GM19193 (cell line): Measurements from ENCODE around the gene KASH5.

Source experiments
- POLR2A ChIP-seq: IDR thresholded peaks from 4 replicates; pipeline ENCODE4 v1.6.1; 2011; ENCODE audit not compliant: insufficient read depth, insufficient read length; ENCODE audit errors: extremely low read depth

The KASH5 gene

DNA sequence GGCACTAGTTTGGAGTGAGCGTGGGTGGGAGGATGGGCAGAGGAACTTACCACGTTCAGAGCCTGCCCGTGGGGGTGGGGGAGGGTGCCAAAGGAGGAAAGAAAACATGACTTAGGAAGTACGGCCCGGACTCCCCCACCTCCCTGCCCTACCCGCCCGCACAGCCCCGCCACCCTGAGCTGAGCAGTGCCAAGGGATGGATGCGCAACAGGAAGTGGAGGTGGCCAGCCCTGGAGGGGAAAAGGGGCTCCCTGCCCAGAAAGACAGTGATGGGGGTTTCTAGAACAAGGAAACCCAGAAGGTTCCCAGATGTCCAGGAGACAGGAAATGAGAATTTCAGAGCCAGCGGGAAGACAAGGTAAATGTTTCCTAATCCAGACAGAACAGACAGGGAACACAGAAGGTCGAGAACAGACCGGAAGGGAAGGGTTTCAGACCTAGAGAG lies 32.1 kb upstream of the KASH5 start:
- TF ChIP-seq POLR2A: no peak

GRCh38 chr19:49356382-49356781 lies 31.7 kb upstream of the KASH5 start:
- TF ChIP-seq POLR2A: no peak

DNA sequence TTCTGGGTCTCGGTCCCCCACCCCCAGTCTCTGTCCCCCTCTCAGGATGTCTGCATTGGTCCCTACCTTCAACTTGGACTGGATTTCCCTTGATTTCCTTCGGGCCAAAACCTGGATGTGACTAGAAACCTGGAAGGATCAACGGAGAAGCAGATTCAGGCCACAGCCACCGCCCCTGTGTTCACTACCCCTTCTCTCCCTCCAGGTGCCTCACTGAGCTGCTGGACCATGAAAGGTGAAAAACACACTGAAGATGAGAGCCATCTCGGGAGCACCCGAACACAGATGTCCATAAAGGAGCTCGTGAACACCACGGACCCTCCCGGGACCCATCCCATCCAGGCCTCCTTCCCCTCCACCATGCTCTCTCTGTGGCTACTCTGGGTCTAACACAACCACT lies 30.9 kb upstream of the KASH5 start:
- TF ChIP-seq POLR2A: no peak

DNA sequence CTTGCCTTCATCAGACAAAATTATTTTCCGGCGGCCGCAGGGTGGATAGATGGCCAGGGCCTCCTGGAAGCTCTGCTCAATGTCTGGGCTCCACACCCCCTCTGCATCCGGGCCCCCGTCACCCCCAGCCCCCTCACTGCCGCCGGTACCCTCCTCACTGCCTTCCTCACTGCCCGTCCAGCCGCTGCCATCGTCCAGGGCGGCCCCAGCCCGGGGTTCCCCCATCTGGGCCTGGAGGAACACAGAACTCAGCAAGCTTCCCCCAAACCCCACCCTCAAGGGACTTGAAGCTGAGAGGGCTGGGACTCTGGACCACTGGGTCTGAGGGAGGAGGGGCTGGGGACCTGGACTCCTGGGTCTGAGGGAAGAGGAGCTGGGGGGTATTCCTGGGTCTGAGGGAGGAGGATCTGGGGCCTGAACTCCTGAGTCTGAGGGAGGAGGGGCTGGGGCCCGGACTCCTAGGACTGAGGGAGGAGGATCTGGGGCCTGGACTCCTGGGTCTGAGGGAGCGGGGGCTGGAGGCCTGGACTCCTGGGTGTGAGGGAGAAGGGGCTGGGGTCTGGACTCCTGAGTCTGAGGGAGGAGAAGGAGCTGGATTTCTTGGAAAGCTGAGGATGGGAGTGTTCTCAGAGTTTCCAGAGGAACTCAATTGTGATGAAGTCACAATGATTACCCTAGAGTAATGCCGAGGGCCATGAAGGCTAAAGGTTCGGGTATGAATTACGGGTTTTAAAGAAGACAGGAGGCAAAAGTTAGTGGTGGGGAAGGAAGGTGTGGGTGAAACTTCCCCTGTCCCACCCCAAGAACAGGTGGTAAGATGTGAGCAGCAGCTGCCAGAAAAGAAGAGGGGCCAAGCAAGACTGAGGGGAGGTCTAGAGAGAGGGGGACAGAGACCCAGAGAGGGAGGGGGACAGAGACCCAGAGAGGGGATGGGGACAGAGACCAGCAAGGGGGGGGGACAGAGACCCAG lies 27.9 kb upstream of the KASH5 start:
- no peak for TF ChIP-seq POLR2A

GRCh38 chr19:49361438-49362047 lies 26.5 kb upstream of the KASH5 start:
- no peak for TF ChIP-seq POLR2A

- no peak for TF ChIP-seq POLR2A
Observed at GRCh38 chr19:49362048-49362928, 25.8 kb upstream of the KASH5 start, which contains the start of gene TEAD2. Gene TEAD2 (minus strand): TSS chr19:49362416. CDS start chr19:49360075, 2,341 bp downstream.

GRCh38 chr19:49362929-49363267 lies 25.2 kb upstream of the KASH5 start:
- TF ChIP-seq POLR2A: no peak

- TF ChIP-seq POLR2A: no peak
Observed at GRCh38 chr19:49363268-49364082, 24.6 kb upstream of the KASH5 start, which contains the start of gene DKKL1. Gene DKKL1 (plus strand): TSS chr19:49363877. CDS start chr19:49363999, 122 bp downstream.

DNA sequence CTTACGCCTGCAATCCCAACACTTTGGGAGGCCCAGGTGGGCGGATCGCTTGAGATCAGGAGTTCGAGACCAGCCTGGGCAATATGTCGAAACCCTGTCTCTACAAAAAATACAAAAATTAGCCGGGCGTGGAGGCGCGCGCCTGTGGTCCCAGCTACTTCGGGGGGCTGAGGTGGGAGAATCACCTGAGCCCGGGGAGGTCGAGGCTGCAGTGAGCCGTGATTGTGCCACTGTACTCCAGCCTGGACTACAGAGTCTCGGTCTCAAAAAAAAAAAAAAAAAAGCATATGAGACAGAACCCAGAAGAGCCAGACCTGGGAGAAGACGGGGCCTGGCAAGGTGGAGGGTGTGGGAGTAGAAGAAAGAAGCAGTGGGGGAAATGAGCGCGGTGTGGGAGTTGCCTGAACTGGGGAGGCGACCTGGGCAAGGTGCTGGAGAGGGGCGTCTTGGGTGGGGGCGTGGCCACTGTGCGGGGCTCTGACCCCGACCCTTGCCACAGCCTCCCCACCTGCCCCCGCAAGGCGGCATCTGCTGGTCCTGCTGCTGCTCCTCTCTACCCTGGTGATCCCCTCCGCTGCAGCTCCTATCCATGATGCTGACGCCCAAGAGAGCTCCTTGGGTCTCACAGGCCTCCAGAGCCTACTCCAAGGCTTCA lies 23.8 kb upstream of the KASH5 start:
- TF ChIP-seq POLR2A: no peak

DNA sequence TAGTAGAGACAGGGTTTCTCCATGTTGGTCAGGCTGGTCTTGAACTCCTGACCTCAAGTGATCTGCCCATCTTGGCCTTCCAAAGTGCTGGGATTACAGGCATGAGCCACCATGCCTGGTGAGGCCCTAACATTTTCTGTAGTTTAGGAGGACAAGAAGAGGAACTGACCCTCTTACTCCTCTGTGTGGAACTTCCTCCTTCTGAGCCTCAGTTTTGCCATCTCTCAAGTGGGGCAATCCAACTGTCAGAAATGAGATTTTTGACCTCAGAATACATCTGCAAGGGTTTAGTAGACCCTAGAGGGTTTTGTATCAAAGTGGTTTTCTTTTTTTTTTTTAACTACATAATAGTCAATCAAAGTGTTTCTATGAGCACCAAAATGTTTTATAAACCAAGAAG lies 21.9 kb upstream of the KASH5 start:
- no peak for TF ChIP-seq POLR2A

DNA sequence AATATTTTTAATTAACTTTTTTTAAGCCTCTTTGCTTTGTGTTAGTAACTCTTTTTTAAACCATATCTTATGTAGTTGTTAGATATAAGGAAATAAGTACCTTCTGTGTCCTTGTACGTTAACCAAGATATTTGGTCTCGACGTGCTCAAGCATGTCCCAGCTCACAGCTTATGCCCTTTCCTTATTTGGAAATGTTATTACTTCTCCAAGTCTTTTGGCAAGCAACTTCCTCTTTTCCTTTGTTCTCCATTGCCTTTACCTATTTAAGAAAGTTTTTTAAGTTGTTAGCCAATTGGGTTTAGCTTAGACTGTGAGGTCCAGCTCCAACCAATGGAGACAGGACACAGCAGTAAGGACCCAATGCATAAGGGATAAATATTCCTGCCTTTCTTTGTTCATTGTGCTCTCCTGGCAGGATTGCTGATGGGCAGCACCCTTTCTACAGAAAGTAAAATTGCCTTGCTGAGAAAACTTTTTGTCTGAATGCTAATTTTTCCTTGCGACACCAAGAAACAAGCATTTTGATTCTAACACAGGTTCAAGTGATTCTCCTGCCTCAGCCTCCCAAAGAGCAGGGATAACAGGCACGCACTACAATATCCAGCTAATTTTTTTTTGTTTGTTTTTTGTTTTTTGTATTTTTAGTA lies 19.2 kb upstream of the KASH5 start:
- no peak for TF ChIP-seq POLR2A

DNA sequence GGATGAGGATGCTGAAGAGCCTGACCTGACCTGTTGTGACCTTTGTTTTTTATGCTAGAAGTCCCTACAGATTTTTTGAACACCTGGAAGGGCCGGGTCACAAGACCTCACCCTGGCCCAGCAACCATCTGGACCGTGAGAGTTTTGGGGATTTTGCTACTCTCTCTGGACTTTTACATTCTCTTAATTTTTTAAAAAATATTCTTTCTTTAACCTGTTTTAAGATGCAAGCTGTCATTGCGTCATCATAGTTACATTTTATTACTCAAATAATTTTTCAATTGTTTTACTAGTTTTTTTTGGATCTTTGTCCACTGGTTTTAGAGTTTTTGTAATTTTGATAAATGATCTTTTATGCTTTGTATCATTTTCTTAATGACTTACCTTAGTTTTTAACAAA lies 16.9 kb upstream of the KASH5 start:
- TF ChIP-seq POLR2A: no peak

DNA sequence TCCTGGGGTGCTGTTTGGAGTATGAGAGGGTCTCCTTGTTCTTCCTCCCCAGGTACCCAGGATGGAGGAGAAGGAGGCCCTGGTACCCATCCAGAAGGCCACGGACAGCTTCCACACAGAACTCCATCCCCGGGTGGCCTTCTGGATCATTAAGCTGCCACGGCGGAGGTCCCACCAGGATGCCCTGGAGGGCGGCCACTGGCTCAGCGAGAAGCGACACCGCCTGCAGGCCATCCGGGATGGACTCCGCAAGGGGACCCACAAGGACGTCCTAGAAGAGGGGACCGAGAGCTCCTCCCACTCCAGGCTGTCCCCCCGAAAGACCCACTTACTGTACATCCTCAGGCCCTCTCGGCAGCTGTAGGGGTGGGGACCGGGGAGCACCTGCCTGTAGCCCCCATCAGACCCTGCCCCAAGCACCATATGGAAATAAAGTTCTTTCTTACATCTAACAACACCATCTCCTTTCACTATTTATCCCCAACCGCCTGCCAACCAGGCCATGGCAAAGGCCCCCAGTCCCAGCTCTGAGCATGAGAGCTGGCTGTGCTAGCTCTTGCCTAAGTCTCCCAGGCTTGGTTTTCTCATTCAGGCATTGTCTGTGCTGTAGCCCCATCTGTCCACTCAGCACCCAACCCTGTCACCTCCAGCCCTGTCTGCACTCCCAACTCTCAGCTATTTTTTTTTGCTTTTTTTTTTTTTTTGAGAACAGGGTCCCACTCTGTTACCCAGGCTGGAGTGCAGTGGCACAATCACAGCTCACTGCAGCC lies 13.2 kb upstream of the KASH5 start:
- TF ChIP-seq POLR2A: no peak

DNA sequence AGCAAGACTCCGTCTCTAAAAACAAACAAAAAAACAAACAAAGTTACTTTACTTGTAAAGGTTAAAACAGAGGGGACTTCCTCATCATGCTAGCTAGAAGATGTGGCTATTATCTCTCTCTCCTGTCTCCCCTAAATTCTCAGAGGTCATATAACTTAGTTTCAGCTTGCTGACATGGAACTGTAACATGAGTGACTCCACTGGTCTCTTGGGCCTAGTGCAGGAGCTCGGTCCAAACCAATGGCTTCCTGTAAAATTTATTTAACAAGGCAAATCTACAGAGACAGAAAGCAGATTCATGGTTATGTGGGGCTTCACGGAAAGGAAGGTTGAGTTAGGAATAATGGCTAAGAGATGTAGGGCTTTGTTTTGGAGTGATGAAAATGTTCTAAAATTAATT lies 9.5 kb upstream of the KASH5 start:
- no peak for TF ChIP-seq POLR2A
